Measurements from ENCODE around the gene MMRN1.

The MMRN1 gene

GRCh38 chr4:89871211-89871610, 23.4 kb upstream of the MMRN1 start:
- Histone ChIP-seq H2AK5ac (ENCODE audit: low read length) (no peak overlapping the region), H3K14ac (ENCODE audit: low read length) (no peak overlapping the region), H3K4me3 (ENCODE audit: low read depth, low read length) (no peak overlapping the region), H3K79me1 (ENCODE audit: low read length) (no peaks in the 10 kb centered on the region), H3K23ac (ENCODE audit: low read length) (no peak overlapping the region), H3K4me2 (ENCODE audit: low read length) (no peak overlapping the region), H4K8ac (ENCODE audit: low read depth, low read length) (no peak overlapping the region), H3K9ac (ENCODE audit: low read length) (no peak overlapping the region), H3K36me3 (ENCODE audit: control insufficient read depth in 1 of 2, insufficient read depth in 2 of 2, low read length in 2 of 2) (no peaks in the 10 kb centered on the region), H3K27ac (ENCODE audit: low read depth, low read length) (no peak overlapping the region), H2BK120ac (ENCODE audit: insufficient read depth, low read length, poor library complexity) (no peak overlapping the region), H3K18ac (ENCODE audit: low read length) (no peak overlapping the region), H2AFZ (ENCODE audit: insufficient read depth, low read length, poor library complexity) (no peak overlapping the region), H4K91ac (ENCODE audit: low read depth, low read length) (no peak overlapping the region), H3K4me1 (ENCODE audit: control insufficient read depth in 1 of 2, insufficient read depth in 2 of 2, low read length in 2 of 2) (no peaks in the 10 kb centered on the region), H3K9me3 (ENCODE audit: insufficient read depth, low read depth, low read length) (no peaks in the 10 kb centered on the region), H2BK12ac (ENCODE audit: low read length) (no peak overlapping the region), H3K4ac (ENCODE audit: low read depth, low read length) (no peak overlapping the region), H2BK5ac (ENCODE audit: low read depth, low read length, poor library complexity) (no peak overlapping the region), H3K79me2 (ENCODE audit: control insufficient read depth, insufficient read depth, low read length, poor library complexity) (no peaks in the 10 kb centered on the region), H3K27me3 (ENCODE audit: insufficient read depth, low read length) (no peaks in the 10 kb centered on the region), H4K12ac (ENCODE audit: low read depth, low read length) (no peak overlapping the region)
- WGBS (ENCODE audit: extremely low coverage, insufficient coverage, insufficient read length) = no CpG with 5 or more reads among the region's 1 CpG
- no peak for DNase-seq

GRCh38 chr4:89876548-89876947, 18.1 kb upstream of the MMRN1 start:
- Histone ChIP-seq H4K12ac (ENCODE audit: low read depth, low read length) (no peak overlapping the region), H3K4me1 (ENCODE audit: control insufficient read depth in 1 of 2, insufficient read depth in 2 of 2, low read length in 2 of 2) (no peaks in the 10 kb centered on the region), H3K14ac (ENCODE audit: low read length) (no peak overlapping the region), H3K9ac (ENCODE audit: low read length) (no peak overlapping the region), H3K79me2 (ENCODE audit: control insufficient read depth, insufficient read depth, low read length, poor library complexity) (no peaks in the 10 kb centered on the region), H3K27me3 (ENCODE audit: insufficient read depth, low read length) (no peaks in the 10 kb centered on the region), H2BK120ac (ENCODE audit: insufficient read depth, low read length, poor library complexity) (no peak overlapping the region), H3K9me3 (ENCODE audit: insufficient read depth, low read depth, low read length) (no peaks in the 10 kb centered on the region), H3K4ac (ENCODE audit: low read depth, low read length) (no peak overlapping the region), H3K23ac (ENCODE audit: low read length) (no peak overlapping the region), H4K8ac (ENCODE audit: low read depth, low read length) (no peak overlapping the region), H3K4me2 (ENCODE audit: low read length) (no peak overlapping the region), H2BK12ac (ENCODE audit: low read length) (no peak overlapping the region), H2AFZ (ENCODE audit: insufficient read depth, low read length, poor library complexity) (no peak overlapping the region), H2BK5ac (ENCODE audit: low read depth, low read length, poor library complexity) (no peak overlapping the region), H4K91ac (ENCODE audit: low read depth, low read length) (no peak overlapping the region), H2AK5ac (ENCODE audit: low read length) (no peak overlapping the region), H3K27ac (ENCODE audit: low read depth, low read length) (no peak overlapping the region), H3K4me3 (ENCODE audit: low read depth, low read length) (no peak overlapping the region), H3K79me1 (ENCODE audit: low read length) (no peaks in the 10 kb centered on the region), H3K18ac (ENCODE audit: low read length) (no peak overlapping the region), H3K36me3 (ENCODE audit: control insufficient read depth in 1 of 2, insufficient read depth in 2 of 2, low read length in 2 of 2) (no peaks in the 10 kb centered on the region)
- WGBS (ENCODE audit: extremely low coverage, insufficient coverage, insufficient read length) = no CpG with 5 or more reads among the region's 3 CpGs
- no peak for DNase-seq

- H3K36me3 ChIP-seq (ENCODE audit: control insufficient read depth in 1 of 2, insufficient read depth in 2 of 2, low read length in 2 of 2) = no peaks in the 10 kb centered on the region
- H3K79me1 ChIP-seq (ENCODE audit: low read length) = no peaks in the 10 kb centered on the region
- H3K4me1 ChIP-seq (ENCODE audit: control insufficient read depth in 1 of 2, insufficient read depth in 2 of 2, low read length in 2 of 2) = no peaks in the 10 kb centered on the region
- no peak overlapping the region for H3K23ac ChIP-seq (ENCODE audit: low read length)
- H4K91ac ChIP-seq (ENCODE audit: low read depth, low read length) = no peak overlapping the region
- no peak overlapping the region for H4K12ac ChIP-seq (ENCODE audit: low read depth, low read length)
- no peak overlapping the region for H3K18ac ChIP-seq (ENCODE audit: low read length)
- WGBS (ENCODE audit: extremely low coverage, insufficient coverage, insufficient read length) = no CpG with 5 or more reads among the region's 1 CpG
- no peak overlapping the region for H3K14ac ChIP-seq (ENCODE audit: low read length)
- H2AFZ ChIP-seq (ENCODE audit: insufficient read depth, low read length, poor library complexity) = no peak overlapping the region
- no peak overlapping the region for H3K27ac ChIP-seq (ENCODE audit: low read depth, low read length)
- H3K9ac ChIP-seq (ENCODE audit: low read length) = no peak overlapping the region
- H3K4me3 ChIP-seq (ENCODE audit: low read depth, low read length) = no peak overlapping the region
- H3K27me3 ChIP-seq (ENCODE audit: insufficient read depth, low read length) = no peaks in the 10 kb centered on the region
- H3K4ac ChIP-seq (ENCODE audit: low read depth, low read length) = no peak overlapping the region
- no peaks in the 10 kb centered on the region for H3K9me3 ChIP-seq (ENCODE audit: insufficient read depth, low read depth, low read length)
- H2BK120ac ChIP-seq (ENCODE audit: insufficient read depth, low read length, poor library complexity) = no peak overlapping the region
- no peak overlapping the region for H2AK5ac ChIP-seq (ENCODE audit: low read length)
- H3K4me2 ChIP-seq (ENCODE audit: low read length) = no peak overlapping the region
- no peak overlapping the region for H2BK12ac ChIP-seq (ENCODE audit: low read length)
- no peak for DNase-seq
- no peak overlapping the region for H2BK5ac ChIP-seq (ENCODE audit: low read depth, low read length, poor library complexity)
- H3K79me2 ChIP-seq (ENCODE audit: control insufficient read depth, insufficient read depth, low read length, poor library complexity) = no peaks in the 10 kb centered on the region
- H4K8ac ChIP-seq (ENCODE audit: low read depth, low read length) = no peak overlapping the region
Measured at GRCh38 chr4:89878611-89879010, 16.0 kb upstream of the MMRN1 start.

- Histone ChIP-seq H4K91ac (ENCODE audit: low read depth, low read length) (no peak overlapping the region), H2BK120ac (ENCODE audit: insufficient read depth, low read length, poor library complexity) (no peak overlapping the region), H3K27me3 (ENCODE audit: insufficient read depth, low read length) (no peaks in the 10 kb centered on the region), H4K12ac (ENCODE audit: low read depth, low read length) (no peak overlapping the region), H3K14ac (ENCODE audit: low read length) (no peak overlapping the region), H3K4me1 (ENCODE audit: control insufficient read depth in 1 of 2, insufficient read depth in 2 of 2, low read length in 2 of 2) (no peaks in the 10 kb centered on the region), H2AK5ac (ENCODE audit: low read length) (no peak overlapping the region), H3K27ac (ENCODE audit: low read depth, low read length) (no peak overlapping the region), H3K79me2 (ENCODE audit: control insufficient read depth, insufficient read depth, low read length, poor library complexity) (no peaks in the 10 kb centered on the region), H2AFZ (ENCODE audit: insufficient read depth, low read length, poor library complexity) (no peak overlapping the region), H3K23ac (ENCODE audit: low read length) (no peak overlapping the region), H3K79me1 (ENCODE audit: low read length) (no peaks in the 10 kb centered on the region), H3K36me3 (ENCODE audit: control insufficient read depth in 1 of 2, insufficient read depth in 2 of 2, low read length in 2 of 2) (no peaks in the 10 kb centered on the region), H3K4me3 (ENCODE audit: low read depth, low read length) (no peak overlapping the region), H4K8ac (ENCODE audit: low read depth, low read length) (no peak overlapping the region), H3K18ac (ENCODE audit: low read length) (no peak overlapping the region), H3K4me2 (ENCODE audit: low read length) (no peak overlapping the region), H3K9ac (ENCODE audit: low read length) (no peak overlapping the region), H2BK5ac (ENCODE audit: low read depth, low read length, poor library complexity) (no peak overlapping the region), H3K9me3 (ENCODE audit: insufficient read depth, low read depth, low read length) (no peaks in the 10 kb centered on the region), H2BK12ac (ENCODE audit: low read length) (no peak overlapping the region), H3K4ac (ENCODE audit: low read depth, low read length) (no peak overlapping the region)
- no CpG with 5 or more reads among the region's 4 CpGs for WGBS (ENCODE audit: extremely low coverage, insufficient coverage, insufficient read length)
- no peak for DNase-seq
Measured at GRCh38 chr4:89879215-89879614, 15.4 kb upstream of the MMRN1 start.
